HG02870 (cell line): ENCODE results near the gene TRHDE.
"Not testable (repeated sequence)": the region's sequence is repeated elsewhere in the genome, so short reads cannot be mapped to it uniquely, and the experiment has no call there.

Experiments
- ATAC-seq: cut with Tn5 transposase; IDR thresholded peaks from one replicate; pipeline ENCODE4 v1.9.1; 2021; ENCODE audit warnings: mild to moderate bottlenecking, moderate library complexity; ENCODE audit not compliant: unreplicated experiment

The TRHDE gene

GRCh38 chr12:72605975-72606374 lies 333.8 kb downstream of the TRHDE start:
- ATAC-seq = no peak

DNA sequence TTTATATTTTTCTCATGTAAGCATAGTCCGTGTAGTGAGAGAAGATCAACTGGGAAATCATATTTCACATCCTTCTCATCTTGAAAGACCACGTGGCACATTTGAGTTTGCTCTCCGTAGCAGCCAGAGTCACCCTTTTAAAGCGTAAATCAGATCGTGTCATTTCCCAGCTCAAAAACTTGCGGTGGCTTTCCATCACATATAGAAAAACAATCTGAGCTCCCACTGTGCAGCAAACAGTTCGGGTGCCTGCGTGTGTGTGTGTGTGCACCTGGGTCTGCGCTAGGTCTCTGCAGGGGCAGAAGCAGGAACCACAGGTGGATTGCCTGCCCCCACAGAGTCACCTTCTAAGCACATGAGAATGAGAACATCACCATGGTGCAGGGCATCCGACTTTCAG lies 338.2 kb downstream of the TRHDE start:
- ATAC-seq = no peak

DNA sequence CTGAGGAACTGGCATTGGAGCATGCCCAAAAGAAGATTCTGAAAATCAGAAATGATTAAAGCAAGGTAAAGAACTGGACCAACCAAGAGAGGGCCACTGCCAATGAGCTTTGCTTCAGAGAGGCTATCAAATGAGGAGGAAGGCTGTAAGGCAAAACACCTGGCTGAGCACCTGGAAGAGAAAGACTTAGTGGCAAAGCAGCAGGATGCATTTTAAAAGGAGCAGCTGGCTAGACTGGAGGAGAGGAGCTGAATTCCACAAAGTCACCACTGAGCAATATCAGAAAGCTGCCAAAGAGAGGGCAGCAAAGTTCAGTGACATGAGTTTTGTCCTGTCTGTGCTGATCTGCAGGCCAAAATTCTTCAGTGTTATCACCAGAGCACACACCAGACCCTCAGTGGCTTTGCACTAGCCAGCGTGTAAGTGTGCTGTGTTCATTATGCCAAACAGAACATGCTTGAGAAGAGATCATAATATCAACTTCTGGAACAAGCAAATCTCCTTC lies 338.7 kb downstream of the TRHDE start:
- no peak for ATAC-seq

DNA sequence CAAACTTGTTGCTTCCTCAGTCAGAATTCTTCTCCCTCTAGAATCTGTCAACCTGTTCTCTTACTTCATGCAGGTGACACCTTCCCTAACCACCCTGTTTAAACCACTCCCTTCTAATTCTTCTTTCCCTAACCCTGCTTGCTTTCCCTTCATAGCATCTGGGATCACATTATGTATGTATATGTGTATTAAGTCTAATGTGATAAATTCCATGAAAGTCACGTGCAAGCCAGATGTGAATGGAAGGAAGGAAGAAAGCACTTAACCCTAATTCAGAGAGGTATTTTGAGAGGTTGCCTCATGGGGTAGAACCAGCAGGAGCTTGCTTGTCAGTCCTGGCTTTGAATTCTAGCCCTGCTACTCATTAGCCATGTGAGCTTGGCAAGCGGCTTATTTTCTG lies 340.0 kb downstream of the TRHDE start:
- no peak for ATAC-seq

GRCh38 chr12:72618764-72619163 lies 346.6 kb downstream of the TRHDE start:
- no peak for ATAC-seq

DNA sequence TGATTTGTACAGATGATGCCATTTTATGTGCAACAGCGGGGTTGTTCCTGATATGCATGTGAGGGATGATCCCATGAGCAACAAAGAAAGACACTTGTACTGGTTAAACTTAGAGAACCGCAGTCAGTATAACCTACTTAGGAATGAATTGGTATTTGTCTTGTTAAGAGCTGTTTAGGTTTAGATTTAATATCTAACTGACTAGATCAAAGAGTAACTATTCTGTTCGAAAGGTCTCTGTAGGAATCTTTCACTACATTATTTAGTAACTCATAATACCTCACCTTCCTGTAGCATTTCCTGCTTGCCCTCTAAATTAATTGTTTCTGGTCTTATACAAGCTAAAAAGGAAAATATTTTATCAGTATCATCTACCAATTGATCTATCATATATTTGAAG lies 350.4 kb downstream of the TRHDE start:
- no peak for ATAC-seq

GRCh38 chr12:72631926-72632685 lies 359.9 kb downstream of the TRHDE start:
- no peak for ATAC-seq

- ATAC-seq = no peak
These were observed 370.5 kb downstream of the TRHDE start for GRCh38 chr12:72642706-72643105.

DNA sequence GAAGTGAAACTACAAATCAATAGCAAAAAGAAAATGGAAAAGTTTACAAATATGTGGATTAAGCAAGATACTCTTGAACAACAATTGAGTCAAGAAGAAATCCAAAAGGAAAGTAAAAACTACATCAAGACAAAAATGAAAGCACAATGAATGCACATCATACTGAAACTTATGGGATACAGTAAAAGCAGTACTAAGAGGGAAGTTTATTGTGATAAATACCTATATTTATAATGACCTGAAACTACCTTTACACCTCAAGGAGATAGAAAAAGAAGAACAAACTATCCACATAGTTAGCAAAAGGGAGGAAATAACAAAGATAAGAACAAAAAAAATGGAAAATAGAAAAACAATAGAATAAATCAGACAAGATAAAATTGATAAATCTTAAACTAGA lies 375.0 kb downstream of the TRHDE start:
- ATAC-seq = no peak

DNA sequence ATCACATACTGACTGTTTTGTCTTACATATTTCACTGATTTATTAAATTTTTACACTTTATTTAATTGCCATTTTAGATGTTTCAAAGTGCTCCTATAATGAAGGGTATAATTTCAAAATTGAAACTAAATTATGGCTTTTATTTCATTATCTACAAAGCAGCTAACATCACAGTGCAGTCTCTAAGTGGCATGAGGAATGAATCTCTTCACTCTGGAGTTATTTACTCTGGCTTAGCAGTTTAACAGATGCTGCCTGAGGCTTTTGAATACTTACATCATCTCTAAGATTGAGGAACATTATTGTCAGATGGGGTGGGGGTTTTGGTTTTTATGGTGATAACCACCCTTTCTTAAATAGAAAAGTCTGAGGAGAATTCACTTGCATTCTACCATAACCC lies 386.4 kb downstream of the TRHDE start:
- no peak for ATAC-seq

- ATAC-seq = not testable (repeated sequence)
These were observed 388.0 kb downstream of the TRHDE start for GRCh38 chr12:72660174-72660573.

GRCh38 chr12:72673853-72674252 lies 401.7 kb downstream of the TRHDE start:
- ATAC-seq = peak; percentile 89

GRCh38 chr12:72676556-72676955 lies 404.4 kb downstream of the TRHDE start:
- no peak for ATAC-seq

GRCh38 chr12:72677139-72677538 lies 405.0 kb downstream of the TRHDE start:
- no peak for ATAC-seq

- ATAC-seq = no peak
These were observed 405.7 kb downstream of the TRHDE start for GRCh38 chr12:72677846-72678245.

DNA sequence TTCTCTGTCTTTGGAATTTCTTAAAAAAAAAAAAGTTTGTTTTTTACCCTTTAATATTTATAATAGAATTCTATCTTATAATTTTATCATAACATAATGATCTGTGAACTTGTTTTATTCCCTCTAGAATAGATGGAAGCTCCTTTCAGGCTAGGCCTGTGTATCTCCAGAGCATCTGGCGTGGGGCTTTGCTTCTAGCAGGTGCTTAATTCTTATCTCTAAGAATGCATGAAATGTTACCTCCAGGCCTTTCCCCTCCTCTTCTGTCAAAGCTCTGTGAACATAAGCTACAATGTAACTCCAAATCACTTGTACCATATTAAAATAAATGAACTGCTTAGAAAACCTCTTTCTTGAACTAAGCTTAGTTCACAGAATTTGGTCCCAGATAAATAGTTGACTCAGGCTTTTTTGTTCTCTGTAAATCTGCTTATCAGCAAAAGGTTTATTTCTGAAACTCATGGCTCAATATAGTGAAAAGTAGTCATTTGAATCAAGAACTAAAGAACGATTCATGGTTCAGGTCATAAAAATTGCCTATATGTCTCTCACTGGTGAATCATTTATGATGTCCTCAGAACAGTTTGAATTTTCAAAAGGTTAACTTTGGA lies 407.1 kb downstream of the TRHDE start:
- ATAC-seq = no peak

GRCh38 chr12:72681028-72681427 lies 408.9 kb downstream of the TRHDE start:
- ATAC-seq = no peak

- no peak for ATAC-seq
These were observed 412.3 kb downstream of the TRHDE start for GRCh38 chr12:72684491-72684890.

- no peak for ATAC-seq
These were observed 420.2 kb downstream of the TRHDE start for GRCh38 chr12:72692338-72692737.

DNA sequence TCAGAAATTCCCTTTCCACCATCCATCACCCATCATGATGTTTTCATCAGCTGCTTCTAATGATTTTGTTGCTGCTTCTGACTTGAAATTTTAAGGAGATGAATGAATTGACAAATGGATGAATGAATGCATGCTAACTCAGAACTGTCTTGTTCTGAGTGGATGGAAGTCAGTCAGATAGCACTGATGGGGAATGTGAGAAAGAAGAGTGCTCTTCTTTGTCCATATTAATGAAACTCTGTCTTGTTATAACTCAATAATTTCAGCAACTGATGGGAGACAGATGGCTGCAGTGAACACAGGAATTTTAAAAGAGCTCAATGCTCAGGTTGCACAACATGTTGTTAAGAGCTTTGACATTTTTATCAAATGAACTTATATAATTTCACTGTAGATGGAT lies 422.0 kb downstream of the TRHDE start:
- no peak for ATAC-seq

GRCh38 chr12:72699362-72699761 lies 427.2 kb downstream of the TRHDE start:
- no peak for ATAC-seq

DNA sequence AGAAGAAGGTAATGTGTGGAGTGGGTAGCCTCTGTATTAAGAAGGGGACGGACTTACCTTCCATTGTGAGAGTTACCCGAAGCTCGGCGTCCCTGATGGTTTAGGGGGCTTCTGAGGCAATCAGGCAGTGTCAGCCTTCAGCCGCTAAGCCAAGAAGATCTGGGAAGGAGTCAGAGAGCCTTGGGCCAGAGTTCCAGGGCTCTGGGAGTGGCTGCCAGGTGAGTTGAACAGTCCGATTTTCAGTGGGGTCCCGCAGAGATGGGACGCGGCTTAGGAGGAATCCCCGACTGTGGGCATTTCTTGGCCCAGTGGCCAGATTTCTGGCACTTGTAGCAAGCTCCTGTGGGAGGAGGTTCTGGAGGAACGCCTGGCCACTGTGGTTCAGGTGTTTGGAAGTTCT lies 439.9 kb downstream of the TRHDE start:
- not testable (repeated sequence) for ATAC-seq
